Prostate gland (tissue), 2 donors: Measurements from ENCODE around the gene ITPR1.

Source experiments
- POLR2A ChIP-seq: fragments of 450-650 bp; IDR thresholded peaks from one replicate; pipeline ENCODE4 v1.6.1; 2016; ENCODE audit warnings: antibody characterized with exemption, mild to moderate bottlenecking
- POLR2AphosphoS5 ChIP-seq: sonication (generic); formaldehyde crosslinking; IDR thresholded peaks from one replicate; pipeline ENCODE4 v1.6.1; 2017; ENCODE audit warnings: antibody characterized with exemption
- TF ChIP-seq, protein P1 (sequence below), 4 experiments: fragments of 200-600 bp in 2 of 4; fragments of 450-650 bp in 2 of 4; sonication (generic) in 2 of 4; IDR thresholded peaks; 1 replicate in 3 of 4; 2 replicates in 1 of 4; pipeline ENCODE4 v1.5.1; 2016 to 2019; ENCODE audit warnings: antibody characterized with exemption in 4 of 4, mild to moderate bottlenecking in 2 of 4, moderate library complexity in 2 of 4

DNA sequence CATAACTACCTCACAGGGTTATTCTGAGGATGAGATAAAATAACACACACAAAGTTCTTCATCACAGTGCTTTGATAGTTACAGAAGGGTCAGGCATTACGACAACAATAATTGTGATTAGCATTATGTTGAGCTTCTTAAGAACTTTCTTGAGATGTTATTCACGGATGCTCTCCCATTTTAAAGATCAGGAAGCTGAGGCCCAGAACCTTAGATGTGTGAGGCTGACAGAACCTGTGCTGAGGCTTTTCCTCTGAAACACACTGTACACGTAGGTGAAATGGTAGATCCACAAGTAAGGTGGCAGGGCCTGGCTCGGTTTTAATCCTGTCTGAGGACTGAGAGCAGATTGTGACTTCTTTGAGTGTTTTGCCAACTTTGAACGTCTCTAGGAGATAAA lies 274.9 kb downstream of the ITPR1 start:
- TF ChIP-seq, protein P1, sequence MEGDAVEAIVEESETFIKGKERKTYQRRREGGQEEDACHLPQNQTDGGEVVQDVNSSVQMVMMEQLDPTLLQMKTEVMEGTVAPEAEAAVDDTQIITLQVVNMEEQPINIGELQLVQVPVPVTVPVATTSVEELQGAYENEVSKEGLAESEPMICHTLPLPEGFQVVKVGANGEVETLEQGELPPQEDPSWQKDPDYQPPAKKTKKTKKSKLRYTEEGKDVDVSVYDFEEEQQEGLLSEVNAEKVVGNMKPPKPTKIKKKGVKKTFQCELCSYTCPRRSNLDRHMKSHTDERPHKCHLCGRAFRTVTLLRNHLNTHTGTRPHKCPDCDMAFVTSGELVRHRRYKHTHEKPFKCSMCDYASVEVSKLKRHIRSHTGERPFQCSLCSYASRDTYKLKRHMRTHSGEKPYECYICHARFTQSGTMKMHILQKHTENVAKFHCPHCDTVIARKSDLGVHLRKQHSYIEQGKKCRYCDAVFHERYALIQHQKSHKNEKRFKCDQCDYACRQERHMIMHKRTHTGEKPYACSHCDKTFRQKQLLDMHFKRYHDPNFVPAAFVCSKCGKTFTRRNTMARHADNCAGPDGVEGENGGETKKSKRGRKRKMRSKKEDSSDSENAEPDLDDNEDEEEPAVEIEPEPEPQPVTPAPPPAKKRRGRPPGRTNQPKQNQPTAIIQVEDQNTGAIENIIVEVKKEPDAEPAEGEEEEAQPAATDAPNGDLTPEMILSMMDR (IDR thresholded peaks at IDR 0.05): no peak
- TF ChIP-seq POLR2A (no peak), POLR2AphosphoS5 (no peak)
